SK-N-SH (cell line): Measurements from ENCODE around the gene BRSK1.

ENCODE experiments used
- CTCF ChIP-seq: fragments of 200-600 bp; sonication (generic); IDR thresholded peaks from 2 replicates; pipeline ENCODE4 v1.6.1; 2017; ENCODE audit warnings: antibody characterized with exemption, mild to moderate bottlenecking, moderate library complexity
- EZH2phosphoT487 ChIP-seq: fragments of 200-600 bp; sonication (generic); IDR thresholded peaks from 2 replicates; pipeline ENCODE4 v1.6.1; 2017; ENCODE audit warnings: low read depth, mixed run types, mild to moderate bottlenecking, antibody characterized with exemption, moderate library complexity, borderline replicate concordance
- GATA2 ChIP-seq: sonication (generic); formaldehyde crosslinking; IDR thresholded peaks from 2 replicates; pipeline ENCODE4 v1.5.0; 2020; ENCODE audit warnings: mild to moderate bottlenecking, missing genetic modification reagents
- JUND ChIP-seq: IDR thresholded peaks from 2 replicates; pipeline ENCODE4 v1.4.0; 2012
- MEF2A ChIP-seq: IDR thresholded peaks from 2 replicates; pipeline ENCODE4 v1.4.0; 2012; ENCODE audit warnings: low read depth, borderline replicate concordance
- MXI1 ChIP-seq: IDR thresholded peaks from 2 replicates; pipeline ENCODE4 v1.6.1; 2012; ENCODE audit warnings: mild to moderate bottlenecking, low read depth, low read length, improper control_type of control experiment
- NFIC ChIP-seq: IDR thresholded peaks from 2 replicates; pipeline ENCODE4 v1.4.0; 2012; ENCODE audit warnings: borderline replicate concordance
- NRF1 ChIP-seq: IDR thresholded peaks from 2 replicates; pipeline ENCODE4 v1.6.1; 2012; ENCODE audit warnings: low read depth, mild to moderate bottlenecking, low read length
- PBX3 ChIP-seq: IDR thresholded peaks from 2 replicates; pipeline ENCODE4; 2012
- RAD21 ChIP-seq: IDR thresholded peaks from 2 replicates; pipeline ENCODE4 v1.6.1; 2012; ENCODE audit warnings: mild to moderate bottlenecking, low read length
- REST ChIP-seq: IDR thresholded peaks from 2 replicates; pipeline ENCODE4 v1.6.1; 2012; ENCODE audit warnings: mild to moderate bottlenecking, low read depth, low read length, moderate library complexity
- RXRA ChIP-seq: IDR thresholded peaks from 2 replicates; pipeline ENCODE4 v1.4.0; 2012; ENCODE audit warnings: low read depth, mild to moderate bottlenecking, borderline replicate concordance
- TAF1 ChIP-seq: IDR thresholded peaks from 2 replicates; pipeline ENCODE4 v1.6.1; 2012; ENCODE audit warnings: low read depth, mild to moderate bottlenecking, low read length, moderate library complexity, borderline replicate concordance
- USF2 ChIP-seq: fragments of 150-350 bp; IDR thresholded peaks from 2 replicates; pipeline ENCODE4 v1.6.1; 2017; ENCODE audit warnings: antibody characterized with exemption, low read length, low read depth, borderline replicate concordance

- no peak for TF ChIP-seq GATA2 (CRISPR knock-in tag)
- TF ChIP-seq NRF1, result no peak
- TF ChIP-seq CTCF, result no peak
- TF ChIP-seq EZH2phosphoT487, result no peak
- no peak for TF ChIP-seq REST
- no peak for TF ChIP-seq RAD21
- no peak for TF ChIP-seq NFIC
- no peak for TF ChIP-seq RXRA
- TF ChIP-seq USF2, result no peak
- TF ChIP-seq TAF1, result no peak
- TF ChIP-seq MEF2A, result no peak
- TF ChIP-seq MXI1, result no peak
- TF ChIP-seq JUND, result no peak
- TF ChIP-seq PBX3, result no peak
Measured at GRCh38 chr19:55346725-55347441, 63.1 kb downstream of the BRSK1 start.
